GM18867 (cell line): ENCODE measurements around the gene IER3.

ENCODE experiments used
- ATAC-seq: cut with Tn5 transposase; IDR thresholded peaks from one replicate; pipeline ENCODE4 v1.9.1; 2021; ENCODE audit warnings: mild to moderate bottlenecking, moderate library complexity; ENCODE audit not compliant: unreplicated experiment

Gene IER3

GRCh38 chr6:30749554-30750378, 5.4 kb upstream of the IER3 start:
- no peak for ATAC-seq

GRCh38 chr6:30748851-30749540, 4.6 kb upstream of the IER3 start:
- ATAC-seq, result no peak

GRCh38 chr6:30747902-30748769, 3.8 kb upstream of the IER3 start:
- ATAC-seq, result no peak

DNA sequence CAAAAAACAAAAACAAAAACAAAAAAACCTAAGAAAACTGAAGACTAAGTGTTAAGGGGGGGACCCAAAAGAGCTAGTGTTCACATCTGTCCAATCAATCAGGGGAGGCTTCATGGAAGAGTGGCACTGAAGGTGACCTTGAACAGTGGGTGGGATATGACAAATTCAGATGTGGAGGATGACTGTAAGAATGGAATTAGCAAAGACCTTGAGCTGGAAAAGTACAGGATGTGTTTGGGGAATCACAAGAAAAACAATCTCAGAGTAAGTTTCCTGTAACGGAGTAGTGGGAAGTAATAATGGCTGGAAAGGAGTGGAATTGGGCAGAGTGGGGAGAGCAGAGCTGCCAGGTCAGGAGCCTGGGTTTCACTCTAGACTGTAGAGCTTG, 2.9 kb upstream of the IER3 start:
- no peak for ATAC-seq

- peak; percentile 24 for ATAC-seq
Measured at GRCh38 chr6:30743099-30744053, 971 bp downstream of the IER3 start.

DNA sequence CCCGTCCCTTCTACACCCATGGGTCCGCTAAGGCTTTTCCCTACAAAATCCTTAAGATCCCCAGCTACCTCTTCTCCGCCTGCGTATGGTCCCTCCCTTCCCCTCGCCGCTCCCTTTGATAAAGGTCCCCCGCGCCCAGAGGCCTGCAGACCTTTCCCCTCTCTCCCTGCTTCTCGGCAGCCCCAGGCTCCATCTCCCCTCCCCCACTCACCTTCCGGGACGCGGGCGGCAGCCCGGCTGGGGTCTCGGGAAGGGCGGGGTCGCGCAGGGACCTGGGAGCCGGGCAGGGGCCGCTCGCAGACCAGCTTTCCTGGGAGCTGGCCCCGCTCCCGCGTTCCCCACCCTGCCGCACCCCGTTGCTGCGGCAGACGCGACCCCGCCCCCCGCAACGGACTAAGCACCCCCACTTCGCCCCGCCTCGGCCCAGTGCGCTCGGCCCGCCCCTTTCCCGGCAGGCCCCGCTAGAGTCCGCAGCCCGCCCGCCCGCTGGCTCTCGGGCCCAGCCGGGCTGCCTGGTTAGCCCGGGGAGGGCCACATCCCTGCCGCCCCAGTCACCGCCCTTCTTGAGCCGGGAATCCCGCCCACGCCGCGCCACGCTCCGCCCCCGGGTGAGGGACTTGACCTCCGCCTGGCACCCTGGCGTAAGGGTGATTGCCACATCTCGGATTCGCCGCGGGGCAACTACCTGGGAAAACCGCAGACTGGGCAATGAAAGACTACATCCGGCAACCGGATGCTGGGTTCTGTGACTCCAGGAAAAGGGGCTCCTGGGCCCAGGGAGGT, 1.8 kb downstream of the IER3 start, which contains the start of gene FLOT1:
FLOT1 (minus strand) TSS at position 372 of the 783 bp plus-strand sequence. CDS start 498 bp downstream, outside the sequence.
- ATAC-seq, result peak; percentile 69

GRCh38 chr6:30741789-30742315, 2.5 kb downstream of the IER3 start:
- no peak for ATAC-seq

GRCh38 chr6:30741063-30741779, 3.1 kb downstream of the IER3 start:
- ATAC-seq, result no peak

- ATAC-seq, result no peak
Measured at GRCh38 chr6:30740540-30740870, 3.8 kb downstream of the IER3 start.

- no peak for ATAC-seq
Measured at GRCh38 chr6:30738532-30738931, 5.8 kb downstream of the IER3 start.

- ATAC-seq, result no peak
Measured at GRCh38 chr6:30735668-30736314, 8.6 kb downstream of the IER3 start.

DNA sequence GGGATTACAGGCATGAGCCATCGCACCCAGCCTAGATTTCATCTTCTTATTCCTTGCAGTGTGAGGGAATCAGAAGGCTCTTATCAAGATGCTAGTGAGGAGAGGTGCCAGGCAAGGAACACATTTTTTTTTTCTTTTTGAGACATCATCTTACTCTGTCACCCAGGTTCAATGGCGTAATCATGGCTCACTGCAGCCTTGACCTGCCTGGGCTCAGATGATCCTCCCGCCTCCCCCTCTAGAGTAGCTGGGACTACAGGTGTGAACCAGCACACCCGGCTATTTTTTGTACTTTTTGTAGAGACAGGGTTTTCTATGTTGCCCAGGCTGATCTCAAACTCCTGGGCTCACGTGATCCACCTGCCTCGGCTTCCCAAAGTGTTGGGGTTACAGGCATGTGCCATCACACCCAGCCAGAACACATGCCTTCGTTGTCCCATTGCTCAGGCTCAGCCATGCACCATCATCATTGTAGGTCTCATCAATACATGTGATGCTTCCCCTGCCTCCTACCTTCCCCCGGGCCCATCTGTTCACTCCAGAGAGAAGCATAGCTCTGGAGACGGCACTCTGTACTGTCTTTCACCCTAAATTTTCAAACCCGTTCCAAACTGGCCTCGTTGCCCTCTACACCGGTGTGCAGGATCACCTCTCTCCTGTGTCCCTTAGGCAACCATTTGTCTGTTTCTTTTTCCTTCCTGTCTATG, 12.0 kb downstream of the IER3 start:
- ATAC-seq, result no peak

- ATAC-seq, result no peak
Measured at GRCh38 chr6:30730601-30731435, 13.5 kb downstream of the IER3 start.

GRCh38 chr6:30727920-30728553, 16.3 kb downstream of the IER3 start:
- no peak for ATAC-seq

- no peak for ATAC-seq
Measured at GRCh38 chr6:30726506-30727413, 17.6 kb downstream of the IER3 start.
